ENCODE results near the gene OR1Q1.

OR1Q1 gene

GRCh38 chr9:122657527-122657926, 43.0 kb downstream of the OR1Q1 start, which contains the start of gene OR1B1:
OR1B1 (minus strand) TSS chr9:122657627.
- H3K4me1 ChIP-seq (ENCODE audit: control insufficient read depth in 1 of 2, insufficient read depth in 1 of 2, low read depth in 1 of 2, low read length in 1 of 2) = no peaks in the 10 kb centered on the region
- H3K4me3 ChIP-seq (ENCODE audit: low read depth in 1 of 2, low read length in 1 of 2) = no peak within 1 kb of the TSS
- H3K27ac ChIP-seq = no peak within 1 kb of the TSS
- no peaks in the 10 kb centered on the region for H3K9me3 ChIP-seq
- no peaks in the 10 kb centered on the region for H3K27me3 ChIP-seq
- TF ChIP-seq, protein P1, sequence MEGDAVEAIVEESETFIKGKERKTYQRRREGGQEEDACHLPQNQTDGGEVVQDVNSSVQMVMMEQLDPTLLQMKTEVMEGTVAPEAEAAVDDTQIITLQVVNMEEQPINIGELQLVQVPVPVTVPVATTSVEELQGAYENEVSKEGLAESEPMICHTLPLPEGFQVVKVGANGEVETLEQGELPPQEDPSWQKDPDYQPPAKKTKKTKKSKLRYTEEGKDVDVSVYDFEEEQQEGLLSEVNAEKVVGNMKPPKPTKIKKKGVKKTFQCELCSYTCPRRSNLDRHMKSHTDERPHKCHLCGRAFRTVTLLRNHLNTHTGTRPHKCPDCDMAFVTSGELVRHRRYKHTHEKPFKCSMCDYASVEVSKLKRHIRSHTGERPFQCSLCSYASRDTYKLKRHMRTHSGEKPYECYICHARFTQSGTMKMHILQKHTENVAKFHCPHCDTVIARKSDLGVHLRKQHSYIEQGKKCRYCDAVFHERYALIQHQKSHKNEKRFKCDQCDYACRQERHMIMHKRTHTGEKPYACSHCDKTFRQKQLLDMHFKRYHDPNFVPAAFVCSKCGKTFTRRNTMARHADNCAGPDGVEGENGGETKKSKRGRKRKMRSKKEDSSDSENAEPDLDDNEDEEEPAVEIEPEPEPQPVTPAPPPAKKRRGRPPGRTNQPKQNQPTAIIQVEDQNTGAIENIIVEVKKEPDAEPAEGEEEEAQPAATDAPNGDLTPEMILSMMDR (IDR thresholded peaks at IDR 0.05) = no peak
- H3K36me3 ChIP-seq = no peaks in the 10 kb centered on the region

DNA sequence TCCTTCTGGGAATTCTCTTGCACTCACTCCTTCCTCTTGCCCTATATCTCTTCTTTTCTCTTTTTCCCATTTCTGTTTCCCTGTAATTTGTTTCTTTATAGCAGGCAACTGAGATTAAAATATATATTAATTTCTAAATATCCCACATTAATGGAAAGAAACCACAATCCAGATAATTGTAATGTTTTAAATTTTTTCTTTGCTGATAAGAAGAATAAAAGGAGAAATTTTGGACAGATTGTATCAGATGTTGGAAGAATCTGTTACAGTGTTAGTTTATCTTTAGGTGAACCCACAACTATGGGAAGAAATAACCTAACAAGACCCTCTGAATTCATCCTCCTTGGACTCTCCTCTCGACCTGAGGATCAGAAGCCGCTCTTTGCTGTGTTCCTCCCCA, 46.9 kb downstream of the OR1Q1 start, which contains the start of gene OR1L1:
TSS of gene OR1L1 (plus strand) at position 301 of the 400 bp plus-strand sequence. CDS start at position 301, 0 bp downstream.
- TF ChIP-seq, protein P1 (IDR thresholded peaks at IDR 0.05) = no peak
- Histone ChIP-seq H3K27ac (no peak within 1 kb of the TSS), H3K9me3 (no peaks in the 10 kb centered on the region), H3K27me3 (no peaks in the 10 kb centered on the region), H3K4me1 (ENCODE audit: control insufficient read depth in 1 of 2, insufficient read depth in 1 of 2, low read depth in 1 of 2, low read length in 1 of 2) (no peaks in the 10 kb centered on the region), H3K4me3 (ENCODE audit: low read depth in 1 of 2, low read length in 1 of 2) (no peak within 1 kb of the TSS), H3K36me3 (no peaks in the 10 kb centered on the region)
